Colonic mucosa (tissue), 4 donors: ENCODE results near the gene ST7L. TPM values are rescaled to one million over a fixed set of nuclear protein-coding genes. Genes with fewer than 3 reads are reported as not detected.
A peak's percentile ranks its signal among the peaks of the same experiment; 100 is the strongest.

Source experiments
- DNase-seq: peaks from one replicate; pipeline ENCODE4 v3.0.0-alpha.2; 2020
- H3K27ac ChIP-seq: fragments of 200-600 bp; one replicate; pipeline ENCODE4 v1.8.0; 2021
- H3K27me3 ChIP-seq: fragments of 200-600 bp; one replicate; pipeline ENCODE4 v1.8.0; 2021
- H3K36me3 ChIP-seq: fragments of 200-600 bp; one replicate; pipeline ENCODE4 v1.8.0; 2021
- H3K4me1 ChIP-seq: fragments of 200-600 bp; one replicate; pipeline ENCODE4 v1.8.0; 2021; ENCODE audit warnings: mild to moderate bottlenecking
- H3K4me3 ChIP-seq: fragments of 200-600 bp; one replicate; pipeline ENCODE4 v1.8.0; 2021
- H3K9ac ChIP-seq, 2 donors: one replicate each; pipeline ENCODE4 v1.7.0; 2013; ENCODE audit warnings: control low read depth in 2 of 2, low read depth in 2 of 2, low read length in 2 of 2
- H3K9me3 ChIP-seq: fragments of 200-600 bp; one replicate; pipeline ENCODE4 v1.8.0; 2021
- CTCF ChIP-seq: fragments of 200-600 bp; IDR thresholded peaks from one replicate; pipeline ENCODE4 v1.8.0; 2022; ENCODE audit warnings: antibody characterized with exemption, mild to moderate bottlenecking
- intact Hi-C: fragments of 100-400 bp; cut with DNase I; formaldehyde crosslinking; loops from one replicate; pipeline ENCODE4 v1.14.1; 2022
- total RNA-seq, 2 donors: library from RNA; stranded (reverse); fragmentation: NEBNext Ultra II Directional in 1 of 2; extraction: Animal tissue kit (Norgen Biotek cat#: 25700) in 1 of 2; gene quantifications; one replicate each; pipeline ENCODE4 v1.2.1, GENCODE V29; 2021
- donor health status: healthy.
- donor health status: DM: no; HTN: no; CAD: no.
- donor health status: DM: no; HTN: no; CAD: no.

Gene ST7L
- total RNA-seq, 2 donors from 2014 or later, result 14.4 to 15.0 TPM

- DNase-seq, result no peak
- Histone ChIP-seq H3K4me1 (no peaks in the 10 kb centered on the region), H3K9ac (no peak overlapping the region), H3K9me3 (no peaks in the 10 kb centered on the region), H3K36me3 (no peaks in the 10 kb centered on the region), H3K27me3 (no peaks in the 10 kb centered on the region), H3K4me3 (no peak overlapping the region), H3K27ac (no peak overlapping the region)
- TF ChIP-seq CTCF, result no peak
- intact Hi-C loops, result no loop called here
Measured at GRCh38 chr1:112515311-112516009, 103.5 kb downstream of the ST7L start.

- DNase-seq, result no peak
- intact Hi-C loops, result no loop called here
- no peaks in the 10 kb centered on the region for H3K9me3 ChIP-seq
- no peaks in the 10 kb centered on the region for H3K36me3 ChIP-seq
- no peaks in the 10 kb centered on the region for H3K4me1 ChIP-seq
- no peak overlapping the region for H3K9ac ChIP-seq
- no peak overlapping the region for H3K4me3 ChIP-seq
- no peak for TF ChIP-seq CTCF
- H3K27me3 ChIP-seq, result no peaks in the 10 kb centered on the region
- H3K27ac ChIP-seq, result no peak overlapping the region
Measured at GRCh38 chr1:112514901-112515300, 104.0 kb downstream of the ST7L start.

GRCh38 chr1:112513112-112513870, 105.7 kb downstream of the ST7L start:
- H3K4me1 ChIP-seq, result no peaks in the 10 kb centered on the region
- intact Hi-C loops, result no loop called here
- H3K27ac ChIP-seq, result no peak overlapping the region
- H3K4me3 ChIP-seq, result no peak overlapping the region
- H3K36me3 ChIP-seq, result no peaks in the 10 kb centered on the region
- H3K27me3 ChIP-seq, result peaks cover 14% of the 10 kb centered on the region
- DNase-seq, result peak; percentile 52
- no peak overlapping the region for H3K9ac ChIP-seq
- no peaks in the 10 kb centered on the region for H3K9me3 ChIP-seq
- no peak for TF ChIP-seq CTCF

GRCh38 chr1:112511897-112512296, 107.0 kb downstream of the ST7L start:
- intact Hi-C loops, result no loop called here
- Histone ChIP-seq H3K27me3 (peaks cover 23% of the 10 kb centered on the region), H3K4me3 (no peak overlapping the region), H3K9me3 (no peaks in the 10 kb centered on the region), H3K27ac (no peak overlapping the region), H3K4me1 (no peaks in the 10 kb centered on the region), H3K9ac (peak overlapping the region in 1 of 2 donors; percentile 21), H3K36me3 (no peaks in the 10 kb centered on the region)
- no peak for TF ChIP-seq CTCF
- DNase-seq, result no peak

GRCh38 chr1:112510340-112510739, 108.6 kb downstream of the ST7L start:
- no peak for DNase-seq
- Histone ChIP-seq H3K36me3 (no peaks in the 10 kb centered on the region), H3K4me3 (no peak overlapping the region), H3K9me3 (no peaks in the 10 kb centered on the region), H3K9ac (peak overlapping the region in 1 of 2 donors; percentile 13), H3K4me1 (no peaks in the 10 kb centered on the region), H3K27me3 (peaks cover 23% of the 10 kb centered on the region), H3K27ac (no peak overlapping the region)
- no peak for TF ChIP-seq CTCF
- intact Hi-C loops, result no loop called here
